Panc1 (cell line): ENCODE results near the gene HSD17B1. TPM values are rescaled to one million over a fixed set of nuclear protein-coding genes. Genes with fewer than 3 reads are reported as not detected.

Experiments used
- ATAC-seq: fragments of 200-7000 bp; cut with Tn5 transposase; 2 replicates; pipeline ENCODE4 v1.9.1; 2020; ENCODE audit warnings: mild to moderate bottlenecking, moderate library complexity
- BruUV-seq: library from RNA; stranded (reverse); fragments of 400-500 nt; replicated peaks from 2 replicates; lab custom pipeline; 2021; lab: Mats Ljungman, UMichigan
- CTCF ChIA-PET: fragments of 300-600 bp; sonication (Branson Sonifier 250); formaldehyde crosslinking; loops from one replicate; lab custom pipeline; 2022; ENCODE audit warnings: antibody characterized with exemption; lab: Charles Lee
- POLR2A ChIA-PET: fragments of 300-600 bp; sonication (Branson Sonifier 250); formaldehyde crosslinking; loops from one replicate; lab custom pipeline; 2022; ENCODE audit warnings: antibody characterized with exemption; lab: Charles Lee
- DNase-seq: peaks from one replicate; pipeline ENCODE4 v3.0.0-alpha.2; 2010; ENCODE audit warnings: low read depth, low spot score
- H3K27ac ChIP-seq: 2 replicates; pipeline ENCODE4 v1.5.1; 2011; ENCODE audit warnings: mild to moderate bottlenecking, low read length, inconsistent platforms
- H3K27me3 ChIP-seq: fragments of 200-500 bp; sonication (Bioruptor generic); 2 replicates; pipeline ENCODE4 v1.6.0; 2014; ENCODE audit warnings: low read length, inconsistent platforms; ENCODE audit not compliant: control insufficient read depth, insufficient read depth
- H3K36me3 ChIP-seq: fragments of 200-500 bp; sonication (Bioruptor generic); 2 replicates; pipeline ENCODE4 v1.5.1; 2014; ENCODE audit warnings: inconsistent platforms, mild to moderate bottlenecking, low read length, moderate library complexity; ENCODE audit not compliant: control insufficient read depth, insufficient read depth
- H3K4me1 ChIP-seq: 2 replicates; pipeline ENCODE4 v1.5.1; 2011; ENCODE audit warnings: inconsistent platforms, mild to moderate bottlenecking, low read length, moderate library complexity; ENCODE audit not compliant: control insufficient read depth, insufficient read depth
- H3K4me3 ChIP-seq, 2 experiments: 2 replicates each; pipeline ENCODE4 v1.5.1; 2011 to 2012; ENCODE audit warnings: low read depth in 2 of 2, low read length in 2 of 2, mild to moderate bottlenecking in 2 of 2, inconsistent platforms in 1 of 2, moderate library complexity in 1 of 2
- H3K9me3 ChIP-seq: fragments of 200-500 bp; sonication (Bioruptor generic); 2 replicates; pipeline ENCODE4 v1.5.1; 2014; ENCODE audit warnings: low read depth, mild to moderate bottlenecking, inconsistent platforms, low read length, moderate library complexity; ENCODE audit not compliant: control insufficient read depth, insufficient read depth
- POLR2AphosphoS5 ChIP-seq: IDR thresholded peaks from 2 replicates; pipeline ENCODE4 v1.6.1; 2012; ENCODE audit warnings: mild to moderate bottlenecking, low read depth, low read length, moderate library complexity
- SIN3A ChIP-seq: IDR thresholded peaks from 2 replicates; pipeline ENCODE4 v1.6.1; 2012; ENCODE audit warnings: low read depth, mild to moderate bottlenecking, low read length, moderate library complexity, borderline replicate concordance; ENCODE audit not compliant: insufficient read depth
- TCF7L2 ChIP-seq: IDR thresholded peaks from 2 replicates; pipeline ENCODE4 v1.6.1; 2011; ENCODE audit warnings: mild to moderate bottlenecking, low read depth, low read length, inconsistent platforms
- in situ Hi-C: cut with HindIII; loops from 2 replicates; pipeline ENCODE4 v1.10.0; 2016; ENCODE audit warnings: low sequenced_read_pairs, low pct_unique_long_range_greater_than_20kb
- intact Hi-C: fragments of 100-400 bp; cut with micrococcal nuclease; formaldehyde crosslinking; loops from one replicate; pipeline ENCODE4 v1.10.0; 2022; ENCODE audit not compliant: unreplicated experiment
- total RNA-seq: library from RNA; stranded (reverse); gene quantifications from one replicate; pipeline ENCODE4 v1.2.1, GENCODE V29; 2021; ENCODE audit not compliant: unreplicated experiment
- TF ChIP-seq, protein P1 (sequence below), 2 experiments: IDR thresholded peaks; 2 replicates each; pipeline ENCODE4 v1.6.1; 2011 to 2012; ENCODE audit warnings: low read depth in 2 of 2, control low read depth in 1 of 2, low read length in 1 of 2, mild to moderate bottlenecking in 1 of 2, moderate library complexity in 1 of 2; ENCODE audit not compliant: insufficient read depth in 1 of 2
- TF ChIP-seq, protein P2 (sequence below): fragments of 450-650 bp; IDR thresholded peaks from 2 replicates; pipeline ENCODE4 v1.5.1; 2017; ENCODE audit warnings: mild to moderate bottlenecking

The HSD17B1 gene
- total RNA-seq, 1 experiment from 2014 or later, result 5.4 TPM

DNA sequence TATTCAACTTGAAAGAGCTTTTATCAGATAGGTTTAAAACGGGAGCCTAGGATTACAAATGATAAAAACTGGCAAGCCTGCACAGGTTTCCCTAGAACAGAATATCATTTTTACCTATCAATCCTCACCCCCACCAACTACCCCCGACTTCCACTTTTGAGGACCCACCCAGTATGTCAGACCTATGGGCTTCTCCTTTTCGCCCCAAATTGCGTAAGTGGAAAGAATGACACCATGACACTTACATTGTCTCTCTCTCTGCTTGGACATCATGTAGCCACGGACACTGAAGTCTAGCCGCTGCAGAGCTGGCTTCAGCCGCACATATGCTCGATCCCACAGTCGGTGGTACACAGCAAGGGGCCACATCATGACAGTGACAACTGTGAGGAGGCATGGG, 32.2 kb downstream of the HSD17B1 start:
- TF ChIP-seq, protein P1, sequence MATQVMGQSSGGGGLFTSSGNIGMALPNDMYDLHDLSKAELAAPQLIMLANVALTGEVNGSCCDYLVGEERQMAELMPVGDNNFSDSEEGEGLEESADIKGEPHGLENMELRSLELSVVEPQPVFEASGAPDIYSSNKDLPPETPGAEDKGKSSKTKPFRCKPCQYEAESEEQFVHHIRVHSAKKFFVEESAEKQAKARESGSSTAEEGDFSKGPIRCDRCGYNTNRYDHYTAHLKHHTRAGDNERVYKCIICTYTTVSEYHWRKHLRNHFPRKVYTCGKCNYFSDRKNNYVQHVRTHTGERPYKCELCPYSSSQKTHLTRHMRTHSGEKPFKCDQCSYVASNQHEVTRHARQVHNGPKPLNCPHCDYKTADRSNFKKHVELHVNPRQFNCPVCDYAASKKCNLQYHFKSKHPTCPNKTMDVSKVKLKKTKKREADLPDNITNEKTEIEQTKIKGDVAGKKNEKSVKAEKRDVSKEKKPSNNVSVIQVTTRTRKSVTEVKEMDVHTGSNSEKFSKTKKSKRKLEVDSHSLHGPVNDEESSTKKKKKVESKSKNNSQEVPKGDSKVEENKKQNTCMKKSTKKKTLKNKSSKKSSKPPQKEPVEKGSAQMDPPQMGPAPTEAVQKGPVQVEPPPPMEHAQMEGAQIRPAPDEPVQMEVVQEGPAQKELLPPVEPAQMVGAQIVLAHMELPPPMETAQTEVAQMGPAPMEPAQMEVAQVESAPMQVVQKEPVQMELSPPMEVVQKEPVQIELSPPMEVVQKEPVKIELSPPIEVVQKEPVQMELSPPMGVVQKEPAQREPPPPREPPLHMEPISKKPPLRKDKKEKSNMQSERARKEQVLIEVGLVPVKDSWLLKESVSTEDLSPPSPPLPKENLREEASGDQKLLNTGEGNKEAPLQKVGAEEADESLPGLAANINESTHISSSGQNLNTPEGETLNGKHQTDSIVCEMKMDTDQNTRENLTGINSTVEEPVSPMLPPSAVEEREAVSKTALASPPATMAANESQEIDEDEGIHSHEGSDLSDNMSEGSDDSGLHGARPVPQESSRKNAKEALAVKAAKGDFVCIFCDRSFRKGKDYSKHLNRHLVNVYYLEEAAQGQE (IDR thresholded peaks at IDR 0.05; ENCODE audit: insufficient read depth in 1 of 2, low read depth in 2 of 2, low read length in 1 of 2), result no peak
- TF ChIP-seq POLR2AphosphoS5 (no peak), TCF7L2 (no peak), SIN3A (no peak)
- TF ChIP-seq, protein P2, sequence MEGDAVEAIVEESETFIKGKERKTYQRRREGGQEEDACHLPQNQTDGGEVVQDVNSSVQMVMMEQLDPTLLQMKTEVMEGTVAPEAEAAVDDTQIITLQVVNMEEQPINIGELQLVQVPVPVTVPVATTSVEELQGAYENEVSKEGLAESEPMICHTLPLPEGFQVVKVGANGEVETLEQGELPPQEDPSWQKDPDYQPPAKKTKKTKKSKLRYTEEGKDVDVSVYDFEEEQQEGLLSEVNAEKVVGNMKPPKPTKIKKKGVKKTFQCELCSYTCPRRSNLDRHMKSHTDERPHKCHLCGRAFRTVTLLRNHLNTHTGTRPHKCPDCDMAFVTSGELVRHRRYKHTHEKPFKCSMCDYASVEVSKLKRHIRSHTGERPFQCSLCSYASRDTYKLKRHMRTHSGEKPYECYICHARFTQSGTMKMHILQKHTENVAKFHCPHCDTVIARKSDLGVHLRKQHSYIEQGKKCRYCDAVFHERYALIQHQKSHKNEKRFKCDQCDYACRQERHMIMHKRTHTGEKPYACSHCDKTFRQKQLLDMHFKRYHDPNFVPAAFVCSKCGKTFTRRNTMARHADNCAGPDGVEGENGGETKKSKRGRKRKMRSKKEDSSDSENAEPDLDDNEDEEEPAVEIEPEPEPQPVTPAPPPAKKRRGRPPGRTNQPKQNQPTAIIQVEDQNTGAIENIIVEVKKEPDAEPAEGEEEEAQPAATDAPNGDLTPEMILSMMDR, result no peak
- peaks cover 7% of the 10 kb centered on the region for H3K36me3 ChIP-seq
- H3K27ac ChIP-seq, result no peak overlapping the region
- H3K4me3 ChIP-seq, result no peak overlapping the region
- POLR2A ChIA-PET, result no interaction called here
- DNase-seq, result no peak
- H3K4me1 ChIP-seq, result no peaks in the 10 kb centered on the region
- CTCF ChIA-PET, result no interaction called here
- ATAC-seq, result no peak
- H3K27me3 ChIP-seq, result no peaks in the 10 kb centered on the region
- H3K9me3 ChIP-seq, result no peaks in the 10 kb centered on the region
- intact Hi-C loops (no loop called here), in situ Hi-C loops (no loop called here)
- BruUV-seq, result no TSS peak

DNA sequence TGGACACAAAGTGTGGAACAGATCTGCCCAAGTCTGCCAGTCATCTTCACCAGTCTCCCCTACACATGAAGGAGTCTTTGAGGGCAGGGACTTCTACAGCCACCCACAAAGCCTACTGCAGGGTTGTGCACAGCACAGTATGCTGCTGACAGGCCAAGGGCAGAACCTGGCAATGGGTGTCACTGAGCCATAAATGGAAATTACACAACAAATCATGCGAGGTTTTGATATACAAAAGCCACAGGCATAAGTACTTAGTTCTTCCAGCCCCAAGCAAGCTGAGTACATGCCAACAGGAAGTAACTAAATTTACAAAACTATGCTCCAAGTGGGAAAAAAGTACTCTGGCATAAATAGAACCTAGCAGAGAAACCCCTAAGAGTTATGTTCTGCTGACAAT, 32.6 kb downstream of the HSD17B1 start:
- TF ChIP-seq SIN3A (no peak), TCF7L2 (no peak), POLR2AphosphoS5 (no peak)
- TF ChIP-seq, protein P1 (IDR thresholded peaks at IDR 0.05; ENCODE audit: insufficient read depth in 1 of 2, low read depth in 2 of 2, low read length in 1 of 2), result no peak
- TF ChIP-seq, protein P2, result no peak
- no peak for ATAC-seq
- Histone ChIP-seq H3K27me3 (no peaks in the 10 kb centered on the region), H3K9me3 (no peaks in the 10 kb centered on the region), H3K27ac (no peak overlapping the region), H3K4me3 (no peak overlapping the region), H3K36me3 (peaks cover 7% of the 10 kb centered on the region), H3K4me1 (no peaks in the 10 kb centered on the region)
- no TSS peak for BruUV-seq
- DNase-seq, result no peak
- ChIA-PET POLR2A (no interaction called here), CTCF (no interaction called here)
- in situ Hi-C loops, result no loop called here
- intact Hi-C loops, result no loop called here
